HG03045 (cell line): ENCODE data around the gene TAGAP.
A peak's percentile ranks its signal among the peaks of the same experiment; 100 is the strongest.

Experiments used
- ATAC-seq: cut with Tn5 transposase; IDR thresholded peaks from one replicate; pipeline ENCODE4 v1.9.1; 2021; ENCODE audit warnings: mild to moderate bottlenecking, moderate library complexity; ENCODE audit not compliant: unreplicated experiment

TAGAP gene, protein sequence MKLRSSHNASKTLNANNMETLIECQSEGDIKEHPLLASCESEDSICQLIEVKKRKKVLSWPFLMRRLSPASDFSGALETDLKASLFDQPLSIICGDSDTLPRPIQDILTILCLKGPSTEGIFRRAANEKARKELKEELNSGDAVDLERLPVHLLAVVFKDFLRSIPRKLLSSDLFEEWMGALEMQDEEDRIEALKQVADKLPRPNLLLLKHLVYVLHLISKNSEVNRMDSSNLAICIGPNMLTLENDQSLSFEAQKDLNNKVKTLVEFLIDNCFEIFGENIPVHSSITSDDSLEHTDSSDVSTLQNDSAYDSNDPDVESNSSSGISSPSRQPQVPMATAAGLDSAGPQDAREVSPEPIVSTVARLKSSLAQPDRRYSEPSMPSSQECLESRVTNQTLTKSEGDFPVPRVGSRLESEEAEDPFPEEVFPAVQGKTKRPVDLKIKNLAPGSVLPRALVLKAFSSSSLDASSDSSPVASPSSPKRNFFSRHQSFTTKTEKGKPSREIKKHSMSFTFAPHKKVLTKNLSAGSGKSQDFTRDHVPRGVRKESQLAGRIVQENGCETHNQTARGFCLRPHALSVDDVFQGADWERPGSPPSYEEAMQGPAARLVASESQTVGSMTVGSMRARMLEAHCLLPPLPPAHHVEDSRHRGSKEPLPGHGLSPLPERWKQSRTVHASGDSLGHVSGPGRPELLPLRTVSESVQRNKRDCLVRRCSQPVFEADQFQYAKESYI

GRCh38 chr6:159044899-159045727 lies at the start of gene TAGAP:
Gene TAGAP (minus strand): TSS chr6:159044991. CDS start chr6:159044146, 845 bp downstream.
- ATAC-seq, result peak; percentile 89

GRCh38 chr6:159093609-159094443 lies 49.0 kb upstream of the TAGAP start:
- ATAC-seq, result no peak

DNA sequence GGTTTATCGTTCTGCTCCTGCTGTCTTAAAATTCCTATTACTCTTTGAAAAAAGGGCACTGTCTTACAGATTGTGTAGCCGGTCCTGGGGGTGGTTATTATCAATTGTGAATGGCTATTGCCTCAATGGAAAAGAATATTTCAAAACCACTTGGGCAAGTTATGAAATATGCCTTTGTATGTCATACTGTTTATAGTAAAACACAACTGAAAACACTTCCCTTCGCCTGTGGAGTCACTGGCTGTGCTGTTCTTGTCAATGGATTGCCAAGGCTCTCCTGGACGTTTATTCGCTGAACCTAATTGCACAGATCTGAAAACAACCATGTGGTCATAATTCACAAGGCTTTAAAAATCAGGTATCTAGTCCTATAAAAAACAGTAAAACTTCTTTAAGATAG lies 47.8 kb upstream of the TAGAP start:
- ATAC-seq, result no peak

GRCh38 chr6:159090530-159091480 lies 46.0 kb upstream of the TAGAP start:
- no peak for ATAC-seq

GRCh38 chr6:159089909-159090308 lies 45.1 kb upstream of the TAGAP start:
- no peak for ATAC-seq

DNA sequence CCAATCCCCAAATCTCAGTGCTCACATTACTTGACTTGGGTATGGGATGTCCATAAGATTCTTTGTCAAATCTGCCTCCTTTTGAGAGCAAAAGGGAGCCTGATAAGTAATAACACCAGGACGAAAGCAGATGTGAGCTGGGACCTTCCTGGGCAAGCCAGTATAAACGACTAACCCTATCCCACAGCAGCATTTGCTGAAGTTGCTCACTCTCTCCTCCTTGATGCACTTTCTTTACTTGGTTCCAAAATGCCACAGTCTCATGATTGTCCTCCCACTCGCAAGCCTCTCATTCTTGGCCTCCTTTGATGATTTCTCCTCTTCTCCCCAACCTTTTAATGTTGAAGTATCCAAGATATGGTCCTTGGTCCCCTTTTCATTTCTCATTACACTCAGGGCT lies 44.7 kb upstream of the TAGAP start:
- ATAC-seq, result no peak

- ATAC-seq, result no peak
Measured at GRCh38 chr6:159086033-159086618, 41.3 kb upstream of the TAGAP start.

GRCh38 chr6:159085396-159085895 lies 40.7 kb upstream of the TAGAP start:
- no peak for ATAC-seq

DNA sequence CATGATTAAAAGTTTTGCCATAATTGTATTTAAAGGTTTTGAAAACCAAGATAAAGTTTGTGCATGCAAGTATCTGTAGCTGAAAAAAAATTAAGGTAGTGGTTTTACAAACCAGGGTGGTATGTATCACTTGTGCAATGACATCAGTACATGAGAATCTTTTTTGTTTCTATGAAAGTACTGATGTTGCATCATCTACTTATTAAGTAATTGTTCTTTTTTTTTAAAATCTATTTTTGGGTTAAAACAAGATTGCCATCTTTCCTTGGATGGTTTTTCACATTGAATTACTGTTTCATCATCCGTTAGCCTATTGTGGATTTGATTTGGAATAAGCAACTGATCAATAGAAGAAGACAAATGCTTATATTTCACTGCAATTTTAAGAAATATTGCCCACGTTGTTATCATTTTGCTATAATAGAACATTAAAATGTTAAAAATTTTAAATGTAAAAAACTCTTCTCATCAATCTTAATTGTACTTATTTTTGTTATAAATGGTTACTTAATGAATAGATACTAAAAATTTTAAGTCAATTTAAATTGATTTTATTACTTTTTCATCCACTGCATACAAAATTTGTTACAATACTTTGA lies 39.8 kb upstream of the TAGAP start:
- ATAC-seq, result no peak

- ATAC-seq, result no peak
Measured at GRCh38 chr6:159083146-159083545, 38.4 kb upstream of the TAGAP start.

- no peak for ATAC-seq
Measured at GRCh38 chr6:159082039-159082815, 37.4 kb upstream of the TAGAP start.

GRCh38 chr6:159080217-159080976 lies 35.6 kb upstream of the TAGAP start:
- peak; percentile 64 for ATAC-seq

- no peak for ATAC-seq
Measured at GRCh38 chr6:159079367-159079766, 34.6 kb upstream of the TAGAP start.

GRCh38 chr6:159077123-159077522 lies 32.3 kb upstream of the TAGAP start:
- ATAC-seq, result no peak

GRCh38 chr6:159075506-159076228 lies 30.9 kb upstream of the TAGAP start:
- no peak for ATAC-seq

- no peak for ATAC-seq
Measured at GRCh38 chr6:159074876-159075275, 30.1 kb upstream of the TAGAP start.
